ENCODE results near the gene STARD5.
"Not testable (repeated sequence)": the region's sequence is repeated elsewhere in the genome, so short reads cannot be mapped to it uniquely, and the experiment has no call there.

Gene STARD5

GRCh38 chr15:81323944-81324881 lies at the start of gene STARD5:
TSS of gene STARD5 (minus strand) at chr15:81324141. CDS start at chr15:81324099, 42 bp downstream.
- peak; percentile 78 for FAIRE-seq

DNA sequence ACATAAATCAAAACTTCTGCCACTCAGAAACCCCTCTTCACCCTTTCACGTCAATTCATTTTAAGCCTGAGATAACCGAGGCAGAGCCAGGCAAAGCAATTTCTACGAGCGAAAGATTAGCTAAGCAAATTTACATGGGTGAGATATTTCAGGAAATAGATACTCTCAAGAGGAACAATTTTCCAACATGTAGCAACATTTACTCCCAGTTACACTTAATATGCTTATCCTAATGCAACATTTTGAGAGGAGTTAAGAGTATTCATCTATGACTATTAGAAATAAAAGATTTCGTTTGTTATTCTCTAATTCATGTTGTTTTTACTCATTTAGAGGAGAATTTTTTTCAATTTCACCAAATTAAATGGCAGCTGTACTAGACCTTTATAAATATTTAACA lies 49.2 kb upstream of the STARD5 start:
- FAIRE-seq = no peak

DNA sequence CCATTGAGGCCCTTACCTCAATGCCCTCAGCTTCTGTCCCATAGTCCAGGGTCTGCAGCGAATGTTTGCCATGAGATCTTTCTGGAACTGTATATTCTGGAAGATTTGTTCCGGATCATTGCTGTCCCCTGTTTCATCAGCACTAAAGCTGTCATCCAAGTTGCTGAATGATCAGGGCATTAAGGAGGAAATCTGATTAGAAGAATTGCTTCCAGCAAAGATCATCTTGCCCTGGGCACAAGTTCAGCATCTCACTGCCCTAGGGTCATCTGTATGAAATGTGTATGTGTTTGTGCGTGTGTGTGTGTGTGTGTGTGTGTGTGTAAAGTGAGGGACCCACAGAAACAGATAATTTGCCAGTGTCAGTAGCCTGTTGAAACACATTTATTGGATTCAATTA lies 48.6 kb upstream of the STARD5 start:
- no peak for FAIRE-seq

DNA sequence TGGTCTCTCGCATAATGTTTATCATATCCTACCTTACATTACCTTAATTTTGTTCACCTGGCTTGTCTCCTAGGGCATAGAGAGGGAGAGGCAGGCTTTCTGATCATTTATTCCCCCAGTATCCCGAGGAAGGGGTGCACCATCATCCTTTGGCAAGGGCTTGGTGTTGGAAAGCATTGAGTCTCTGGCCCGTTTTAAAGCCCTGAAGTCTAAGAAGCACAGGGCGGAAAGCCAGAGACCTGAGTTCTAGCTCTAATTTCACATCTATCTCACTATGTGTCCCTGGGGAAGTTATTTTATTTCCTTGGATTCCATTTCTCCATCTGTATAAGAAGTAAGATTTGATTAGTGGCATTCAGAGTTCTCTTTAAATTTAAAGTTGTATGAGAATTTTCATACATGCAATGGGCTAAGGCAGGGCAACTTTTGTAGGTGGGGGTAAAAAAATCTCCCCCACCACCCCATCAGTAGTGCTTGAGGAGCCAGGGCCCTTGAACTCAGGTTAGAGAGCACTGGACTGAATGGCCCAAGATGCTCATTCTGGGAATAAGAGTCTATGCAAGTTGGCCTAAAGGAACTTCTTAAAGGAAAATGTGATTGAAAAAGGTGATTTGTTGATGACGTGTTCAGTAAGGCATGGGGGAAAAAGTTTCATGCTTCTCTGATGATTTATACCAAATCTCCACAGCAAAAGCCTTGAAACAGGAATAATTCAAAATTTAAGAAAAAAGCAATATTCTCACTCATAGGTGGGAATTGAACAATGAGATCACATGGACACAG lies 40.0 kb upstream of the STARD5 start:
- FAIRE-seq = no peak

DNA sequence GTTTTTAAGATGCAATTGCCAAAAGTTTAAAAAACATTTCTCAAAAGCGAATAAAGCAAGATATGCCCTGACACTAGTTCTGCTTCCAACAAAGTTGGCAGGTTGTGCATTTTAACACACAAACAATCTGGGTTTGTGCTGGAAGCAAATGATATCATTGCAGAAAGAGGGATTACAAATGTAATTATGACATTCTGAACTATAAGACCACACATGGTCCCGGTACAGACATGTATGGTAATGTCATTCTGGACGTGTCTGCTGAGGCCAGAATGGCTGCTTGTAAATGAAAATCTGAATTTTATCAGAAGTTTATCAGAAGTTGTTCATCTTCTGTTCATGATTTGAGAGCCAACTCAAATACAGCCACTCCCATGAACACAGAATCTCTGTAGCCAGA lies 39.3 kb upstream of the STARD5 start:
- FAIRE-seq = no peak

GRCh38 chr15:81362790-81363189 lies 38.8 kb upstream of the STARD5 start:
- FAIRE-seq = no peak

DNA sequence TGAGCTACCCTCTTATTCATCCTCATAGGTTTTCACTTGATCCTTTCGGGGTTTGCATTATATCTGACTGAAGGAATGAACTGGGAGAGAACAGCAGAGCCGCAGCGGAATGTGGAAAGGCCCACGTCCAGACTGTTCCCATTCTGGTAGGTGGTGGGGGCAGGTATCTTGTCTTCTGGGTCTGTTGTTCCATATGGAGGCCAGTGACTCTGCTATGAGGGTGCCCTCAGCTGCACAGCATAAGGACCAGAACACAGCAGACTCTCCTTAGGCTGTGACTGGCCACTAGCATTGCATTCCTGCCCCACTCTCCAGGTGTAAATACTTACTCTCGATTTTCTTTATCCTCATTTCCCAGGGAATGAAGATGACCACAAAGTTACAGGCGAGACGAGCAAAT lies 38.0 kb upstream of the STARD5 start:
- no peak for FAIRE-seq

- no peak for FAIRE-seq
Measured at GRCh38 chr15:81360491-81360890, 36.5 kb upstream of the STARD5 start.

DNA sequence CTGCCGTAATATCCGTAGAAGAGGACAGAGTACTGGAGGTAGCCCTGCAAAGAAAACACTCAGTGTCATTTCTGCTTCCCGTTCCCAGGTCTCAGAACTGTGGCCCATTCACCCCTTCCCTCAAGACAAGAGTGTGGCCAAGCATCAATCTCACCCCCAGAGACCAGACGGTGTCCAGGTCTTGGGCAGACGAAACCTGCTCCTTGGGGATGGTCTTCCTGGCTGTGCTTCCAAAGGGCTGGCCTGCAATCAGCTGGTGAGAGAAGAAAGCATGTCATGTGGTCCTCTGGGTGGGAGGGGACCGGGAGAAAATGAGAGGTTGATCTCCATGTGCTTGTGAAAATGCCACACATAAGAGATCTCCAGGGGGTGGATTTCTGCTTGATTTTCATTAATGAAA lies 34.3 kb upstream of the STARD5 start:
- FAIRE-seq = no peak

DNA sequence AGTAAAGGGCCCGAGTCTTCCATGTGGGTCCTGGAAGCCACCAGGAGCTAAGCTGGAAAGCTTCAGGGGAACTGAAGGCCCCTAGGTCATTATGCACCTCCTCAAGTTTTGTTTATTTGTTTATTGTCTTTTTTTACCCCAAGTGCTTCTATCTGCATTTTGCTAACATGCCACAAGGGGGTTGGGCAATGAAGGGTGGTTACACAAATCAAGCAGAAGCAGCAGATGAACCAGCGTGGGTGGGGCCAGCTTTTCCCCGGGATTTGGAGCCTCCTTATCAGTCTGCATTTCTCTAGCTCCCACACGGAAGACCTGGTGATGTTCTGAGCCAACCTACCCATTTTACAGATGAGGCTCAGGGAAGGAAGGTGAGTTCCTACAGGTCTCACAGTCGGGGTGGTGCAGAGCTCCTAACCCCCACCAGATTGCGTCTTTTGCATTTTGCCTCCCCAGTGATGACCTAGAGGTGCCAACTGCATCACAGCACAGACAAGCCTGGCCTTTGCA lies 33.3 kb upstream of the STARD5 start:
- no peak for FAIRE-seq

DNA sequence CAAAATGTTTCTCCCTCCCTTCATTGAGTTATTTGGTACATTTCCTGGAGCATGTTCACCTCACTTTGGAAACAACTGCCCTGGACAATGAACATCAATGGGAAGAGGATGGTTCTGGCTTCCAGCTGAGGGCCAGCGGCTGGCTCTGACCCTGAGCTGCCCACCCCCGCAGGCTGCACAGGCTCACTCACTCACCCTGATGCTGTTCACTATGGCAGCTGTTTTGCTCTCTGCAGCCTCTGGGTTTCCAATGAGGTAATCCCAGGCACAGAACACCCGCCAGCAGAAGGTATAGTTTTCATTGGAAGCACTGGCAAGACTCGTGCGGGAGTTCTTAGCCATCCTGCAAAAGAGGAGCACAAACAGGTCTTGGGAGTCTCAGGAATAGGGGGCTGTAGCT lies 32.3 kb upstream of the STARD5 start:
- FAIRE-seq = no peak

DNA sequence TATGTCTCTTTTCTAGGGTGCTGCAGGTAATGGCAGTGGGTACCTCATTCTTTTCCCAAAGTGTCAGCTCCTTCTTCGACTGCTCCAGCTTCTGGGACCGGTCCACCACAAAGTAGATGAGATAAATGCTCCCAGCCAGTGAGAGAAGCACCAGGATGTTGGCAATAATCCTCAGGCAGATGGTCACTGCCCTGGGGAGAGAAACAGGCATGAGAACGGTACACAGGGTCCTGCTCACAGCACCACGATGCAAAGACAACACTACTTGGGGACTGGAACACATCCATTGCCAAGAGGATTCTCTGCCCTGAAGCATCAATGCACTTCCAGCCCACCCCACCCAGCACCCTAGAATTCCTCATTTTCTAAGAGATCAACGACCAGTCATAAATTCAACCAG lies 27.7 kb upstream of the STARD5 start:
- no peak for FAIRE-seq

GRCh38 chr15:81349271-81349670 lies 25.3 kb upstream of the STARD5 start:
- FAIRE-seq = no peak

DNA sequence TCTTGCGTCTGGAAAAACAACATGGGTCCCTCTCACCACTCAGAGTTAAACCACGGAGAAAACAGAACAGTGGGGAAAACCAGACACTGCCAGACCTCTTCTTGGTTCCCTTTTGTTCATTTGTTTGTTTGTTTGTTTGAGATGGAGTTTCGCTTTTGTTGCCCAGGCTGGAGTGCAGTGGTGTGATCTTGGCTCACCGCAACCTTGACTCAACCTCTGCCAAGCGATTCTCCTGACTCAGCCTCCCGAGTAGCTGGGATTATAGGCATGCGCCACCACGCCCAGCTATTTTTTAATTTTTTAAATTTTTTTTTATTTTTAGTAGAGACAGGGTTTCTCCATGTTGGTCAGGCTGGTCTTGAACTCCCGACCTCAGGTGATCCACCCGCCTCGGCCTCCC lies 24.8 kb upstream of the STARD5 start:
- not testable (repeated sequence) for FAIRE-seq

DNA sequence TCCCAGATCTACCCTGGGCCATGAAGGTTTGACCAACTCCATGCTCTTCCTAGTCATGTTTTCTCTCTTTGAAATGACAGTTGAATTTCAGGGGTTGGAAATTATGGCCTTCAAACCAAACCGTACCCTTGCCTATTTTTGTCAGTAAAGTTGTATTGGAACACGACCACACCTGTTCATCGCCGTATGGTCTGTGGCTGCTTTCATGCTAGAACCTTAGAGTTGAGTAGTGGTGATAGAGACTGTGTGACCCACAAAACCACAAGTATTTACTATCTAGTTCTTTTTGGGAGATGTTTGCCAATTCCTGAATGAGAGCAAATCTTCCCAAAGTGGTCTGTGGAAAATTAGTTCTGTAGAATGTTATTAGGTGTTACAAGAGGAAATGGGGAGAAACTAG lies 24.0 kb upstream of the STARD5 start:
- FAIRE-seq = no peak

DNA sequence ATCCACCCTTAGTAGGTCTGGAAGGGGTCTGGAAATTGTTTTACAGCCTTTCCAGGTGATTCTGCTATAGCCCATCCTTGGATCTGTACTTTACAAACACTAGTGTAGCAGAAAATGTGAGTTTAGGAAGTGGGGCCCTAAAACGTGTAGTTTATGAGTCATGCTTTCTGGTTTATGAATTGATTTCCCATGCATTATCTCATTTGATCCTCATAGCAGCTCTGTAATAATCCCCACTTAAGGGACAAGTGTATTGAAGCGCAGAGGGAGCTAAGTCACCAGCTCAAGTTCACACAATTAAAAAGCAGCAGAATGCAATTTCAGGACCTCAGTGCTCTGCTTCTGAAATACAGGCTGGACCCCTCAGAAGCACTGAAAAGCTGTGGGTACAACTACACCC lies 22.7 kb upstream of the STARD5 start:
- FAIRE-seq = no peak

- no peak for FAIRE-seq
Measured at GRCh38 chr15:81343371-81343770, 19.4 kb upstream of the STARD5 start.

- no peak for FAIRE-seq
Measured at GRCh38 chr15:81341351-81341750, 17.4 kb upstream of the STARD5 start.

- no peak for FAIRE-seq
Measured at GRCh38 chr15:81339851-81340250, 15.9 kb upstream of the STARD5 start.

DNA sequence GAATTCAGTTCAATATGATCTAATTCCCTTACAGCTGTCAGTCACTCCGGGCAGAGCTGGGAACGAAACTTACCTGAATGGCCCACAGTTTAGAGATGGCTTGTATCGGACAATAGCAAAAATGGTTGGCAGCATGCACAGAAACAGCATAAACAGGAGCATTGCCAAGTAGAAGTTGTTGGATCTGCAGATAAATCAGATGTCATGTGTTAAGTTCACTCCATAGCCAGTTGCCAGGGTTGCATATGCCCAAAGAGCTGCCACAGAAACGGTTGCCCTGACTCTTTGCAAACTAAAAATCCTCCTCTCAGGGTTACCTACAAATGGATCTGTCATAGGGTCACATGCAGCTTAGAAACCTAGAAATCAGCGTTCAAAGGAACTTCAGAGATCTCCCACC lies 15.4 kb upstream of the STARD5 start:
- no peak for FAIRE-seq

GRCh38 chr15:81338170-81339007 lies 14.4 kb upstream of the STARD5 start:
- no peak for FAIRE-seq

DNA sequence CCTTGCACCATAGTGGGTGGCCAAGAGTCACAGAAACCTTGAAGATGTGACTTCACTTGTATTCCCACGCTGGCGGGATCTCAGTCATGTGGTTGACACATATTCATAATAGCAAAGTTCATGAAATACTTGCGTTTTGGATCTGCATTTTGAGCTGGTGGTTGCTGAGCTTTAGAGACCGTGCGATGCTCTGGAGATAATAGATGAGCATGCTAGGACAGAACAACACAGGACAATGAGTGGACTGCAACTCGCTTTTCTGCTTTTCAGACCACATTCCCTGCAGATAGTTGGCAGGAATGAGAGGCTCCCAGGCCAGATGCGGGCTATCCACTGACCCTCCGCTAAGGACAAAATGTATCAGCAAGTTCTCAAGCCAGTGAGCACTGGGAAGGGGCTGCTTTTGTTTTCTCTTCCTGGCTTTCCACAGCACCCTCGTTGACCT lies 13.8 kb upstream of the STARD5 start:
- no peak for FAIRE-seq

DNA sequence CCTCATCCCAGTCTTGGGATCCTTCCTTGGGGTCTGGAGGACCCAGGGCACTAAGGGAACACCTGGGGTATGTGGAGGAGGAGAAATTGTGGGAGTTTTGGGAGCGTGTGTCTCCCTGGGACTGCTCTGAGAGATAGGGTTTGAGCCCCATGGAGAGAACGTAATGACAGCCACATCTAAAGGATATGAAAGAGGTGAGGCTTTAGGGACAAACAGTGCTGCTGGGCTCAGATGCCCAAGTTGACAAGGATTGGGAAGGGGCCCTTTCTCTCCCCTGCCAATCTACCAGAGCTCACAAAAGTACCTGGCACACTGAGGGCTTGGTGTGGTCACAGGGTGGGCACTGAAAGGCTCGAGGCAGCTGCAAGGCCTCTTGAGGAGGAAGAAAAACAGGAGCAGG lies 13.3 kb upstream of the STARD5 start:
- no peak for FAIRE-seq

All from TTC549 (cell line).